SK-N-SH (cell line): ENCODE results near the gene NPHS1. TPM values are rescaled to one million over a fixed set of nuclear protein-coding genes. Genes with fewer than 3 reads are reported as not detected.
A peak's percentile ranks its signal among the peaks of the same experiment; 100 is the strongest.

ENCODE experiments used
- CTCF ChIA-PET: fragments of 300-600, 350-600 bp; formaldehyde crosslinking; extraction: SDS; loops from one replicate; lab custom pipeline; 2021; lab: Yijun Ruan, JAX
- POLR2A ChIA-PET: fragments of 350-600 bp; sonication (Branson Sonifier 250); formaldehyde crosslinking; extraction: SDS; loops from one replicate; lab custom pipeline; 2020; ENCODE audit warnings: antibody characterized with exemption, inconsistent platforms; lab: Yijun Ruan, JAX
- DNase-seq: peaks from one replicate; pipeline ENCODE4 v3.0.0; 2012
- H2AFZ ChIP-seq: fragments of 200-600 bp; sonication (generic); 2 replicates; pipeline ENCODE4 v1.8.1; 2016; ENCODE audit warnings: antibody characterized with exemption, mild to moderate bottlenecking, low read depth
- H3F3A ChIP-seq: fragments of 200-600 bp; sonication (generic); replicated peaks from 2 replicates; pipeline ENCODE3; 2016; ENCODE audit warnings: antibody characterized with exemption, mild to moderate bottlenecking; ENCODE audit not compliant: insufficient read depth
- H3K27ac ChIP-seq, 2 experiments: fragments of 200-500 bp in 1 of 2; fragments of 200-600 bp in 1 of 2; sonication (Bioruptor generic) in 1 of 2; sonication (generic), shearing (Covaris generic) in 1 of 2; 2 replicates each; pipeline versions ENCODE4 v1.5.1 to v1.6.1; 2014 to 2016; ENCODE audit warnings: low read depth in 2 of 2, inconsistent platforms in 1 of 2, low read length in 1 of 2, mild to moderate bottlenecking in 1 of 2, mixed read lengths in 1 of 2
- H3K27me3 ChIP-seq: fragments of 200-600 bp; sonication (generic), shearing (Covaris generic); 2 replicates; pipeline ENCODE4 v1.6.1; 2016; ENCODE audit warnings: mixed run types; ENCODE audit not compliant: insufficient read depth
- H3K36me3 ChIP-seq, 2 experiments: fragments of 200-500 bp in 1 of 2; fragments of 200-600 bp in 1 of 2; sonication (Bioruptor generic) in 1 of 2; sonication (generic) in 1 of 2; replicated peaks in 1 of 2; 2 replicates each; pipeline versions ENCODE3 to v1.5.1; 2014 to 2016; ENCODE audit warnings: low read length in 1 of 2, mild to moderate bottlenecking in 1 of 2; ENCODE audit not compliant: insufficient read depth in 2 of 2, control insufficient read depth in 1 of 2
- H3K4me1 ChIP-seq, 2 experiments: fragments of 200-500 bp in 1 of 2; fragments of 200-600 bp in 1 of 2; sonication (Bioruptor generic) in 1 of 2; sonication (generic), shearing (Covaris generic) in 1 of 2; 2 replicates each; pipeline versions ENCODE4 v1.5.1 to v1.6.1; 2014 to 2016; ENCODE audit warnings: low read depth in 1 of 2, low read length in 1 of 2, mixed run types in 1 of 2; ENCODE audit not compliant: insufficient read depth in 2 of 2, control insufficient read depth in 1 of 2
- H3K4me2 ChIP-seq: fragments of 200-600 bp; sonication (generic), shearing (Covaris generic); 2 replicates; pipeline ENCODE4 v1.6.1; 2017; ENCODE audit warnings: mixed run types
- H3K4me3 ChIP-seq, 2 experiments: fragments of 200-500 bp in 1 of 2; fragments of 200-600 bp in 1 of 2; sonication (Bioruptor generic) in 1 of 2; sonication (generic), shearing (Covaris generic) in 1 of 2; 2 replicates each; pipeline versions ENCODE4 v1.5.1 to v1.8.1; 2014 to 2016; ENCODE audit warnings: low read depth in 2 of 2, inconsistent platforms in 1 of 2, low read length in 1 of 2, mild to moderate bottlenecking in 1 of 2, mixed read lengths in 1 of 2, moderate library complexity in 1 of 2
- H3K79me2 ChIP-seq: fragments of 200-600 bp; sonication (generic); 2 replicates; pipeline ENCODE4 v1.8.1; 2017; ENCODE audit warnings: mild to moderate bottlenecking; ENCODE audit not compliant: insufficient read depth
- H3K9ac ChIP-seq: fragments of 200-600 bp; sonication (generic); 2 replicates; pipeline ENCODE4 v1.6.1; 2017; ENCODE audit warnings: mixed run types
- H3K9me2 ChIP-seq: fragments of 200-600 bp; sonication (generic); 2 replicates; pipeline ENCODE4 v1.6.1; 2017; ENCODE audit warnings: mixed run types
- H3K9me3 ChIP-seq: fragments of 200-600 bp; sonication (generic); 2 replicates; pipeline ENCODE4 v1.6.1; 2017; ENCODE audit warnings: mixed run types, mild to moderate bottlenecking, moderate library complexity
- H4K20me1 ChIP-seq: fragments of 200-600 bp; sonication (generic); 2 replicates; pipeline ENCODE4 v1.6.1; 2017; ENCODE audit warnings: mild to moderate bottlenecking, mixed run types; ENCODE audit not compliant: insufficient read depth
- ELF1 ChIP-seq: IDR thresholded peaks from 2 replicates; pipeline ENCODE4 v1.4.0; 2012
- EP300 ChIP-seq, 2 experiments: IDR thresholded peaks; 2 replicates each; pipeline versions ENCODE4 v1.4.0 to v1.6.1; 2012; ENCODE audit warnings: borderline replicate concordance in 1 of 2, low read depth in 1 of 2, low read length in 1 of 2
- FOSL2 ChIP-seq: IDR thresholded peaks from 2 replicates; pipeline ENCODE4 v1.4.0; 2012; ENCODE audit warnings: low read depth, mild to moderate bottlenecking, moderate library complexity, borderline replicate concordance
- FOXJ3 ChIP-seq: sonication (generic); formaldehyde crosslinking; IDR thresholded peaks from 2 replicates; pipeline ENCODE4 v1.5.1; 2020; ENCODE audit warnings: mild to moderate bottlenecking, missing genetic modification reagents
- JUND ChIP-seq: IDR thresholded peaks from 2 replicates; pipeline ENCODE4 v1.4.0; 2012
- NRF1 ChIP-seq: IDR thresholded peaks from 2 replicates; pipeline ENCODE4 v1.6.1; 2012; ENCODE audit warnings: low read depth, mild to moderate bottlenecking, low read length
- RAD21 ChIP-seq: IDR thresholded peaks from 2 replicates; pipeline ENCODE4 v1.6.1; 2012; ENCODE audit warnings: mild to moderate bottlenecking, low read length
- SIN3A ChIP-seq: IDR thresholded peaks from 2 replicates; pipeline ENCODE4 v1.6.1; 2012; ENCODE audit warnings: low read depth, mild to moderate bottlenecking, low read length, moderate library complexity, borderline replicate concordance
- TAF1 ChIP-seq: IDR thresholded peaks from 2 replicates; pipeline ENCODE4 v1.6.1; 2012; ENCODE audit warnings: low read depth, mild to moderate bottlenecking, low read length, moderate library complexity, borderline replicate concordance
- TEAD4 ChIP-seq: IDR thresholded peaks from 2 replicates; pipeline ENCODE4 v1.4.0; 2012; ENCODE audit warnings: mild to moderate bottlenecking, borderline replicate concordance; ENCODE audit not compliant: insufficient read depth
- YY1 ChIP-seq: IDR thresholded peaks from 2 replicates; pipeline ENCODE4 v1.4.0; 2012; ENCODE audit warnings: low read depth, mild to moderate bottlenecking
- WGBS: methylation state at CpG from one replicate; pipeline ENCODE4 v1.1.6; 2017; ENCODE audit warnings: low lambda C conversion rate; 5-methylcytosine and 5-hydroxymethylcytosine counted together
- polyA plus RNA-seq, 3 experiments: library from polyadenylated mRNA; depleted of rRNA; stranded (reverse); fragments of >200 nt; gene quantifications; 2 replicates each; pipeline ENCODE4 v1.2.3, GENCODE V29; 2012
- TF ChIP-seq, protein P1 (sequence below): fragments of 200-600 bp; sonication (generic); IDR thresholded peaks from 2 replicates; pipeline ENCODE4 v1.6.1; 2017; ENCODE audit warnings: antibody characterized with exemption, mild to moderate bottlenecking, moderate library complexity
- TF ChIP-seq, protein P2 (sequence below): IDR thresholded peaks from 2 replicates; pipeline ENCODE4 v1.4.0; 2012; ENCODE audit warnings: low read depth, borderline replicate concordance

The NPHS1 gene
- polyA plus RNA-seq, 1 of the 3 experiments (the other 2 are of a cell fraction), result not detected

DNA sequence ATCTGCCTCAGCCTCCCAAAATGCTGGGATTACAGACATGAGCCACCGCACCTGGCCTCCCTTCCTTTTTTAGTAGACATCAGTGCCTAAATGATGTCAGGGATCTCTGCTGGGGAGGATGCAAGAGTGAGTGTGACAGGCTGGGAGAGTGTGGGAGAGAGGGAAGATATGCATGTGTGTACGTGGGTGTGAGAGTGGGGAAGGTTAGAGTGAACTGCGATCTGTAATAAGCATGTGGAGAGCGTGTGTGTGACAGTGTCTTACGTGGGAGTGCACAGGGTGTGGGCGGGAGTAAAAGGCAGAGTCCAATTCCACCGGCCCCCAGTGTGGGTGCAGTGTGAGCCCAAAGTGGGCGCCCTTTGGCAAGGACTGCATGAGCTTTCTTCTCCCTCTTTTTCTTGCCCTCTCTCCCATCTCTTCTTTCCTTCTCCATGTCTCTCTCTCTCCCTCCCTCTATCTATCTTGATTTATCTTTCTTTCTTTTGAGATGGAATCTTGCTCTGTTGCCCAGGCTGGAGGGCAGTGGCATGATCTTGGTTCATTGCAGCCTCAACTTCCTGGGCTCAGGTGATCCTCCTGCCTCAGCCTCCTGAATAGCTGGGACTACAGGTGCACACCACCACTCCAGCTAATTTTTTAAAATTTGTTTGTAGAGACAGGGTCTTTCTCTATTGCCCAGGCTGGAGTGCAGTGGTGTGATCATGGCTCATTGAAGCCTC is 893 bp upstream of the NPHS1 start:
- no peaks in the 10 kb centered on the region for H3K79me2 ChIP-seq

DNA sequence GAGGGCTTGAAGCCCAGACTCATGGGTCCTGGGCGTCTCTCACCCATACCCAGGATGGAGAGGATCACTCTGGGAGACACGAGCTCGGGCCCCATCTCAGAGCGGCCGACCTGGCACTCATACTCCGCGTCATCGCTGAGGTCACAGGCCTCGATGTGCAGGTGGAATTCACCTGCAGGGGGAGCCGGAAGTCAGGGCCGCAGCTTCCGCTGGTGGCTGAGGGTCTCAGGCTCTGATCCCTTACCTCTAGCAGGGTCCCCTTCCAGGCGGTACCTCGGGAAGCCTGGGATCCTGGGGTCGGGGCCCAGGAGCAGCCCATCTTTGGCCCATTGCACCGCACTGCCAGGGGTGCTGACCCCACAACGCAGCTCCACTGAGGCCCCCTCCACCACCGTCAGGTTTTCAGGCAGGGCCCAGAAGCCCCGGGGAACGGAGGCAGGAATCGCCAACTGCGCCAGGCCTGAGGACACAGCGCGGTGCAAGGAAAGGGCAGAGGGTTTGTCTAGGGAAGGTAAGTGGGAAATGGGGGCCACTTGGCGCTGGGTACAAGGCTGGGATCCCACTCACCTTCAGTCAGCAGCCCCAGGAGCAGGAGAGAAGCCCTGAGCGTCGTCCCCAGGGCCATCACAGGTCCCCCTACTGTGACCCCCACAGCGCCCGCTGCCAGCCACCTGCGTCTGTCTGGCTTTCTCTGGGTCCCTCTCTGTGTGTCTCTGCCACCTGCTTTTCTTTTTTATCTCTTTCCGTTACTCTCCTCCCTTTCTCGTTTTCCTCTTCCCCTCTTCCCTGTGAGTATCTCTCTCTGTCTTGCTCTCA is 883 bp downstream of the NPHS1 start:
- H3K4me3 ChIP-seq, result no peak overlapping the region
- no peak overlapping the region for H3K27ac ChIP-seq
- no peak overlapping the region for H3K4me2 ChIP-seq
- H3K27me3 ChIP-seq, result peaks cover 29% of the 10 kb centered on the region
- H3K4me1 ChIP-seq, result peaks cover 0 to 6% of the 10 kb centered on the region in 2 experiments; a peak in 1 of 4 replicates
- no peaks in the 10 kb centered on the region for H3K79me2 ChIP-seq
- no peaks in the 10 kb centered on the region for H3K9me2 ChIP-seq
- H3K9ac ChIP-seq, result no peak overlapping the region
- peak; percentile 66 for DNase-seq
- H3K36me3 ChIP-seq, result no peaks in the 10 kb centered on the region
- H4K20me1 ChIP-seq, result no peaks in the 10 kb centered on the region
- H3F3A ChIP-seq, result no peaks in the 10 kb centered on the region
- POLR2A ChIA-PET, result no interaction called here
- H2AFZ ChIP-seq, result no peak overlapping the region
- CTCF ChIA-PET, result interaction anchor here (1.0 to 1.9 kb wide), 4 partner anchors 8 to 17 kb away, joined by 4 to 5 read pairs (median 4); no protein-coding TSS in a partner anchor
- TF ChIP-seq, protein P1, sequence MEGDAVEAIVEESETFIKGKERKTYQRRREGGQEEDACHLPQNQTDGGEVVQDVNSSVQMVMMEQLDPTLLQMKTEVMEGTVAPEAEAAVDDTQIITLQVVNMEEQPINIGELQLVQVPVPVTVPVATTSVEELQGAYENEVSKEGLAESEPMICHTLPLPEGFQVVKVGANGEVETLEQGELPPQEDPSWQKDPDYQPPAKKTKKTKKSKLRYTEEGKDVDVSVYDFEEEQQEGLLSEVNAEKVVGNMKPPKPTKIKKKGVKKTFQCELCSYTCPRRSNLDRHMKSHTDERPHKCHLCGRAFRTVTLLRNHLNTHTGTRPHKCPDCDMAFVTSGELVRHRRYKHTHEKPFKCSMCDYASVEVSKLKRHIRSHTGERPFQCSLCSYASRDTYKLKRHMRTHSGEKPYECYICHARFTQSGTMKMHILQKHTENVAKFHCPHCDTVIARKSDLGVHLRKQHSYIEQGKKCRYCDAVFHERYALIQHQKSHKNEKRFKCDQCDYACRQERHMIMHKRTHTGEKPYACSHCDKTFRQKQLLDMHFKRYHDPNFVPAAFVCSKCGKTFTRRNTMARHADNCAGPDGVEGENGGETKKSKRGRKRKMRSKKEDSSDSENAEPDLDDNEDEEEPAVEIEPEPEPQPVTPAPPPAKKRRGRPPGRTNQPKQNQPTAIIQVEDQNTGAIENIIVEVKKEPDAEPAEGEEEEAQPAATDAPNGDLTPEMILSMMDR, result peak; percentile 17; the same call in 1 of the 2 replicates
- no peak for TF ChIP-seq TEAD4
- peak; percentile 33; the same call in 1 of the 2 replicates for TF ChIP-seq RAD21
- TF ChIP-seq, all 33 proteins: peak for 2
- 56% methylated on average over 21 of the region's 32 CpGs for WGBS
- no peaks in the 10 kb centered on the region for H3K9me3 ChIP-seq

More for the DNA sequence above, 893 bp upstream of the NPHS1 start:
- Histone ChIP-seq H3K4me2 (no peak overlapping the region), H3K27ac (no peak overlapping the region), H3K27me3 (peaks cover 20% of the 10 kb centered on the region), H3F3A (no peaks in the 10 kb centered on the region), H3K4me3 (no peak overlapping the region), H3K9me2 (no peaks in the 10 kb centered on the region), H3K9ac (no peak overlapping the region), H2AFZ (no peak overlapping the region), H3K36me3 (no peaks in the 10 kb centered on the region), H3K9me3 (no peaks in the 10 kb centered on the region), H4K20me1 (no peaks in the 10 kb centered on the region), H3K4me1 (peaks cover 0 to 11% of the 10 kb centered on the region in 2 experiments; a peak in 1 of 4 replicates)
- WGBS, result 41% methylated on average over 8 of the region's 8 CpGs
- POLR2A ChIA-PET, result no interaction called here
- TF ChIP-seq EP300 (IDR thresholded peaks at IDR 0.05; ENCODE audit: borderline replicate concordance in 1 of 2, low read depth in 1 of 2, low read length in 1 of 2), result no peak
- CTCF ChIA-PET, result interaction anchor here (1.0 kb wide), 1 partner anchor 17 kb away, joined by 3 read pairs; no protein-coding TSS in a partner anchor
- no peak for DNase-seq

DNA sequence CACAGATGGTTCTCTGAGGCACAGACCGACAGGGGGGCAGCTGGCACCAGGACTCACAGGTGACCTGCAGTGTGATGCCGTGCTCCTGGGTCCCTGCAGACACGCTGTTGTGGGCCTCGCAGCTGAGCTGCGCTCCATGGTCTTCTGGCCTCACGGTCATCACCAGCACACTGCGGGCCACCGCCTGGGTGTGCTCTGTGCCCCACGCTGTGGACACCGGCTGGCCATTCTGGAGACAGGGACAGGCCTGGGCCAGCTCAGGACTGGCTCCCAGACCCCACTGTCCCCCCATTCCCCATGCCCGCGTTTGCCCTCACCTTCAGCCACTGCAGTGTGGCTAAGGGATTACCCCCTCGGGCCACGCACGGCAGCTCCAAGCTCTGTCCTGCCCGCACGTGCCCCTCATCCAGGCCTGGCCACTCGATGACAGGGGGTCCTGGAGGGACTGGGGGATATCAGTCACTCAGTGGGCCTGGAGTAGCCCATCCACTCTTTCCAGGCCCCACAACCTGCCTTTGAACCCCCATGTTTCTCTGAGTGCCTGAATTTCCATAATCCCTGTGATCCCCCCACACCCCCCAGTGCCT is 3.3 kb downstream of the NPHS1 start:
- no peaks in the 10 kb centered on the region for H3K36me3 ChIP-seq
- H3K9me3 ChIP-seq, result no peaks in the 10 kb centered on the region
- no peaks in the 10 kb centered on the region for H3F3A ChIP-seq
- no peaks in the 10 kb centered on the region for H3K79me2 ChIP-seq
- no peak for DNase-seq
- no peak overlapping the region for H3K4me3 ChIP-seq
- H3K4me1 ChIP-seq, result peaks cover 0 to 8% of the 10 kb centered on the region in 2 experiments; a peak in 1 of 4 replicates
- no peaks in the 10 kb centered on the region for H3K9me2 ChIP-seq
- ChIA-PET POLR2A (no interaction called here), CTCF (interaction anchor here (1.1 kb wide), 1 partner anchor 12 kb away, joined by 3 read pairs; no protein-coding TSS in a partner anchor)
- 72% methylated on average over 8 of the region's 18 CpGs for WGBS
- H3K9ac ChIP-seq, result no peak overlapping the region
- no peak overlapping the region for H3K27ac ChIP-seq
- H4K20me1 ChIP-seq, result no peaks in the 10 kb centered on the region
- H2AFZ ChIP-seq, result no peak overlapping the region
- H3K4me2 ChIP-seq, result no peak overlapping the region
- peaks cover 53% of the 10 kb centered on the region for H3K27me3 ChIP-seq
- no peak for TF ChIP-seq TAF1
- TF ChIP-seq SIN3A, result no peak
- TF ChIP-seq NRF1, result no peak
- TF ChIP-seq, protein P1, result no peak
- no peak for TF ChIP-seq JUND
- TF ChIP-seq YY1, result no peak
- TF ChIP-seq, protein P2, sequence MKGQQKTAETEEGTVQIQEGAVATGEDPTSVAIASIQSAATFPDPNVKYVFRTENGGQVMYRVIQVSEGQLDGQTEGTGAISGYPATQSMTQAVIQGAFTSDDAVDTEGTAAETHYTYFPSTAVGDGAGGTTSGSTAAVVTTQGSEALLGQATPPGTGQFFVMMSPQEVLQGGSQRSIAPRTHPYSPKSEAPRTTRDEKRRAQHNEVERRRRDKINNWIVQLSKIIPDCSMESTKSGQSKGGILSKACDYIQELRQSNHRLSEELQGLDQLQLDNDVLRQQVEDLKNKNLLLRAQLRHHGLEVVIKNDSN, result no peak
- no peak for TF ChIP-seq ELF1
- no peak for TF ChIP-seq EP300 (IDR thresholded peaks at IDR 0.05; ENCODE audit: borderline replicate concordance in 1 of 2, low read depth in 1 of 2, low read length in 1 of 2)
- no peak for TF ChIP-seq FOXJ3 (CRISPR knock-in tag)
- TF ChIP-seq FOSL2, result no peak
